ENCODE data around the gene PWWP2B.

PWWP2B gene

DNA sequence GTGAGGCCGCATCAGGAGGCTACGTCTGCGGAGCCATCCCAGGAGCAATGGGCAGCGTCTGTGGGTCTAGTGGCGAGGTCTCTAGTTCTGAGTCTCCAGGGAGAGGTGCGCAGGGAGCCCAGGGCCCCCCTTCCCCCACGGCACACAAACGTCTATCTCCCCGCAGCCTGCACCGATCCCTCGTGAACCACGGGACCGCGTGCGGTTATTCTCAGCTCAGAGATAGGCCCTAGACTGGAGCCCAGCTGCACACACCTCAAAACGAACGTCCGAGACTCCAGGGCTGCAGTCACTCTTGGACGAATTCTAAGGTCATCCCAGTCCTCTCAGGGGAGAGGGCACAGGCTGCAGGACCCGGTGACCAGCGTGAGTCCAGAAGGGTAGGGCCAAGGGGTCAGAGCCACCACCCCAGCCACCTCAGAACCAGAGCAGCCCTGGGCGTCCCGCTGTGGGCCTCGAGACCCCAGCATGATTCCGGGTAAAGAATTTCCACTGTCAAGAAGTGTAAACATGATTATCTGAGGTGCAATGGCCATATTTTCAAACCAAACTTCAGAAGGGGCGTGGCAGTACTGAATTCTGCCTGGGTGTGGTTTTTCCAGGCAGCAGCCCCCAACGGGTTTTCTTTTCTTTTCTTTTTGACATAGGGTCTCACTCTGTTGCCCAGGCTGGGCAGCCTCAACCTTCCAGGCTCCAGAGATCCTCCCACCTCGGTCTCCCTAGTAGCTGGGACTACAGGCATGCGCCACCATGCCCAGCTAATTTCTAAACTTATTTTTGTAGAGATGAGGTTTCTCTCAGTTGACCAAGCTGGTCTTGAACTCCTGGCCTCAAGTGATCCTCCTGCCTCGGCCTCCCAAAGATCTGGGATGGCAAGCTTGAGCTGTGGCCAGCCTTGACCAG lies 57.5 kb downstream of the PWWP2B start:
- no peak for TF ChIP-seq CTCF (IDR thresholded peaks at IDR 0.05; ENCODE audit: poor library complexity, severe bottlenecking)
- H3K9me3 ChIP-seq (ENCODE audit: severe bottlenecking): no peaks in the 10 kb centered on the region
- H3K27me3 ChIP-seq (ENCODE audit: insufficient read depth, poor library complexity, severe bottlenecking): no peaks in the 10 kb centered on the region
- H3K36me3 ChIP-seq (ENCODE audit: low read depth): no peaks in the 10 kb centered on the region
- no peak overlapping the region for H3K27ac ChIP-seq (ENCODE audit: poor library complexity, severe bottlenecking)
- H3K4me3 ChIP-seq (ENCODE audit: severe bottlenecking): no peak overlapping the region
- H3K4me1 ChIP-seq (ENCODE audit: insufficient read depth, poor library complexity, severe bottlenecking): peaks cover 5% of the 10 kb centered on the region
- DNase-seq (ENCODE audit: low spot score) (no peak), ATAC-seq (ENCODE audit: low read depth) (no peak)

GRCh38 chr10:132455441-132455971 lies 58.5 kb downstream of the PWWP2B start:
- no peaks in the 10 kb centered on the region for H3K27me3 ChIP-seq (ENCODE audit: insufficient read depth, poor library complexity, severe bottlenecking)
- no peak for ATAC-seq (ENCODE audit: low read depth)
- no peak overlapping the region for H3K27ac ChIP-seq (ENCODE audit: poor library complexity, severe bottlenecking)
- no peak overlapping the region for H3K4me3 ChIP-seq (ENCODE audit: severe bottlenecking)
- H3K9me3 ChIP-seq (ENCODE audit: severe bottlenecking): no peaks in the 10 kb centered on the region
- H3K4me1 ChIP-seq (ENCODE audit: insufficient read depth, poor library complexity, severe bottlenecking): peaks cover 3% of the 10 kb centered on the region
- no peak for TF ChIP-seq CTCF (IDR thresholded peaks at IDR 0.05; ENCODE audit: poor library complexity, severe bottlenecking)
- no peaks in the 10 kb centered on the region for H3K36me3 ChIP-seq (ENCODE audit: low read depth)
- DNase-seq (ENCODE audit: low spot score): no peak

GRCh38 chr10:132455986-132456847 lies 59.2 kb downstream of the PWWP2B start:
- DNase-seq (ENCODE audit: low spot score) (no peak), ATAC-seq (ENCODE audit: low read depth) (no peak)
- Histone ChIP-seq H3K27ac (ENCODE audit: poor library complexity, severe bottlenecking) (no peak overlapping the region), H3K9me3 (ENCODE audit: severe bottlenecking) (no peaks in the 10 kb centered on the region), H3K27me3 (ENCODE audit: insufficient read depth, poor library complexity, severe bottlenecking) (no peaks in the 10 kb centered on the region), H3K36me3 (ENCODE audit: low read depth) (no peaks in the 10 kb centered on the region), H3K4me3 (ENCODE audit: severe bottlenecking) (no peak overlapping the region), H3K4me1 (ENCODE audit: insufficient read depth, poor library complexity, severe bottlenecking) (peaks cover 3% of the 10 kb centered on the region)
- no peak for TF ChIP-seq CTCF (IDR thresholded peaks at IDR 0.05; ENCODE audit: poor library complexity, severe bottlenecking)

- Histone ChIP-seq H3K9me3 (ENCODE audit: severe bottlenecking) (no peaks in the 10 kb centered on the region), H3K27me3 (ENCODE audit: insufficient read depth, poor library complexity, severe bottlenecking) (no peaks in the 10 kb centered on the region), H3K36me3 (ENCODE audit: low read depth) (no peaks in the 10 kb centered on the region), H3K4me3 (ENCODE audit: severe bottlenecking) (no peak overlapping the region), H3K4me1 (ENCODE audit: insufficient read depth, poor library complexity, severe bottlenecking) (peaks cover 3% of the 10 kb centered on the region), H3K27ac (ENCODE audit: poor library complexity, severe bottlenecking) (no peak overlapping the region)
- DNase-seq (ENCODE audit: low spot score) (no peak), ATAC-seq (ENCODE audit: low read depth) (no peak)
- no peak for TF ChIP-seq CTCF (IDR thresholded peaks at IDR 0.05; ENCODE audit: poor library complexity, severe bottlenecking)
Observed at GRCh38 chr10:132456881-132457280, 59.9 kb downstream of the PWWP2B start.

Measured in RWPE2 (cell line).